HFFc6 (cell line): ENCODE data around the gene SLC6A7. TPM values are rescaled to one million over a fixed set of nuclear protein-coding genes. Genes with fewer than 3 reads are reported as not detected.
"Not testable (repeated sequence)": the region's sequence is repeated elsewhere in the genome, so short reads cannot be mapped to it uniquely, and the experiment has no call there.

Source experiments
- DNase-seq: peaks from one replicate; pipeline ENCODE4 v3.0.0-alpha.2; 2018
- H3K27ac Mint-ChIP-seq: 2 replicates; pipeline ENCODE4 v1.8.0; 2020; ENCODE audit warnings: mild to moderate bottlenecking, mixed read lengths
- H3K27me3 Mint-ChIP-seq: 2 replicates; pipeline ENCODE4 v1.8.0; 2021; ENCODE audit warnings: mild to moderate bottlenecking, moderate library complexity, mixed read lengths; ENCODE audit not compliant: insufficient read depth
- H3K36me3 Mint-ChIP-seq: 2 replicates; pipeline ENCODE4 v1.8.0; 2021; ENCODE audit warnings: low read depth, mixed read lengths
- H3K4me1 Mint-ChIP-seq: 2 replicates; pipeline ENCODE4 v1.8.0; 2020; ENCODE audit warnings: low read depth, mixed read lengths
- H3K4me3 Mint-ChIP-seq: 2 replicates; pipeline ENCODE4 v1.8.0; 2020; ENCODE audit warnings: mild to moderate bottlenecking, moderate library complexity, mixed read lengths
- H3K9me3 Mint-ChIP-seq: 2 replicates; pipeline ENCODE4 v1.8.0; 2020; ENCODE audit warnings: mild to moderate bottlenecking, mixed read lengths
- CTCF ChIP-seq: fragments of 200-600 bp; sonication (generic); IDR thresholded peaks from 2 replicates; pipeline ENCODE4 v1.5.0; 2021; ENCODE audit warnings: antibody characterized with exemption, mild to moderate bottlenecking
- total RNA-seq, 6 experiments: library from RNA; stranded (reverse); fragmentation: NEBNext Ultra II Directional; extraction: Animal tissue kit (Norgen Biotek cat#: 25700); gene quantifications; 2 replicates in 1 of 6; 3 replicates in 5 of 6; pipeline ENCODE4 v1.2.3, GENCODE V29; 2021

Gene SLC6A7
- total RNA-seq, 6 experiments from 2014 or later: not detected

GRCh38 chr5:150246429-150246828, 56.6 kb downstream of the SLC6A7 start:
- no peak overlapping the region for H3K27ac Mint-ChIP-seq
- H3K9me3 Mint-ChIP-seq: no peaks in the 10 kb centered on the region
- no peaks in the 10 kb centered on the region for H3K36me3 Mint-ChIP-seq
- TF ChIP-seq CTCF: no peak
- H3K27me3 Mint-ChIP-seq: peaks cover 13% of the 10 kb centered on the region
- no peak for DNase-seq
- no peak overlapping the region for H3K4me3 Mint-ChIP-seq
- peaks cover 6% of the 10 kb centered on the region for H3K4me1 Mint-ChIP-seq

- Mint-ChIP-seq H3K27ac (no peak overlapping the region), H3K27me3 (peaks cover 11% of the 10 kb centered on the region), H3K9me3 (no peaks in the 10 kb centered on the region), H3K4me1 (peaks cover 6% of the 10 kb centered on the region), H3K36me3 (no peaks in the 10 kb centered on the region), H3K4me3 (no peak overlapping the region)
- no peak for TF ChIP-seq CTCF
- DNase-seq: no peak
Measured at GRCh38 chr5:150246835-150247234, 57.0 kb downstream of the SLC6A7 start.

- DNase-seq: no peak
- peaks cover 6% of the 10 kb centered on the region for H3K4me1 Mint-ChIP-seq
- no peak overlapping the region for H3K4me3 Mint-ChIP-seq
- no peaks in the 10 kb centered on the region for H3K36me3 Mint-ChIP-seq
- H3K27ac Mint-ChIP-seq: no peak overlapping the region
- H3K27me3 Mint-ChIP-seq: peaks cover 7% of the 10 kb centered on the region
- no peak for TF ChIP-seq CTCF
- H3K9me3 Mint-ChIP-seq: no peaks in the 10 kb centered on the region
Measured at GRCh38 chr5:150247726-150248125, 57.9 kb downstream of the SLC6A7 start.

GRCh38 chr5:150248493-150248892, 58.6 kb downstream of the SLC6A7 start:
- not testable (repeated sequence) for H3K36me3 Mint-ChIP-seq, H3K4me1 Mint-ChIP-seq, H3K27me3 Mint-ChIP-seq, H3K4me3 Mint-ChIP-seq, H3K9me3 Mint-ChIP-seq, H3K27ac Mint-ChIP-seq, DNase-seq

- DNase-seq: no peak
- no peak for TF ChIP-seq CTCF
- Mint-ChIP-seq H3K4me1 (peaks cover 6% of the 10 kb centered on the region), H3K9me3 (no peaks in the 10 kb centered on the region), H3K27ac (no peak overlapping the region), H3K4me3 (no peak overlapping the region), H3K36me3 (no peaks in the 10 kb centered on the region), H3K27me3 (peaks cover 2% of the 10 kb centered on the region)
Measured at GRCh38 chr5:150248946-150249345, 59.1 kb downstream of the SLC6A7 start.

GRCh38 chr5:150249744-150250143, 59.9 kb downstream of the SLC6A7 start:
- H3K27me3 Mint-ChIP-seq: no peaks in the 10 kb centered on the region
- no peak for DNase-seq

More at GRCh38 chr5:150249744-150250143, 59.9 kb downstream of the SLC6A7 start:
- Mint-ChIP-seq H3K27ac (no peak overlapping the region), H3K4me1 (peaks cover 6% of the 10 kb centered on the region), H3K4me3 (no peak overlapping the region), H3K36me3 (no peaks in the 10 kb centered on the region), H3K9me3 (no peaks in the 10 kb centered on the region)
- TF ChIP-seq CTCF: no peak
